Astrocyte (in vitro differentiated cells and primary cell): ENCODE data around the gene KPNA6. TPM values are rescaled to one million over a fixed set of nuclear protein-coding genes. Genes with fewer than 3 reads are reported as not detected.
"Not testable (repeated sequence)": the region's sequence is repeated elsewhere in the genome, so short reads cannot be mapped to it uniquely, and the experiment has no call there.

Experiments
- DNase-seq: peaks from one replicate; pipeline ENCODE4 v3.0.0-alpha.2; 2010; ENCODE audit warnings: low read depth
- FAIRE-seq: peaks from 2 replicates; lab custom pipeline; 2011; peaks lifted over from hg19 to GRCh38; lab: Jason Lieb, UNC
- H2AFZ ChIP-seq: 2 replicates; pipeline ENCODE4 v1.6.0; 2012; ENCODE audit warnings: low read depth, low read length, inconsistent platforms
- H3K27ac ChIP-seq: 2 replicates; pipeline ENCODE4 v1.5.1; 2011; ENCODE audit warnings: low read depth, low read length, inconsistent platforms
- H3K27me3 ChIP-seq: 2 replicates; pipeline ENCODE4 v1.6.0; 2011; ENCODE audit warnings: low read length, inconsistent platforms; ENCODE audit not compliant: insufficient read depth
- H3K36me3 ChIP-seq: 2 replicates; pipeline ENCODE4 v1.5.1; 2011; ENCODE audit warnings: low read length, inconsistent platforms; ENCODE audit not compliant: insufficient read depth
- H3K4me1 ChIP-seq: 2 replicates; pipeline ENCODE4 v1.5.1; 2011; ENCODE audit warnings: low read length, inconsistent platforms; ENCODE audit not compliant: insufficient read depth
- H3K4me2 ChIP-seq: 2 replicates; pipeline ENCODE4 v1.6.0; 2012; ENCODE audit warnings: low read length, inconsistent platforms
- H3K4me3 ChIP-seq: 2 replicates; pipeline ENCODE4 v1.5.1; 2011; ENCODE audit warnings: low read depth, mild to moderate bottlenecking, low read length, inconsistent platforms; ENCODE audit not compliant: insufficient read depth
- H3K79me2 ChIP-seq: 2 replicates; pipeline ENCODE4 v1.6.0; 2012; ENCODE audit warnings: mild to moderate bottlenecking, low read length, inconsistent platforms; ENCODE audit not compliant: insufficient read depth
- H3K9ac ChIP-seq: 2 replicates; pipeline ENCODE4 v1.6.0; 2012; ENCODE audit warnings: mild to moderate bottlenecking, low read length, inconsistent platforms
- H3K9me3 ChIP-seq: 2 replicates; pipeline ENCODE4 v1.5.1; 2012; ENCODE audit warnings: low read depth, mild to moderate bottlenecking, low read length, inconsistent platforms; ENCODE audit not compliant: insufficient read depth
- H4K20me1 ChIP-seq: 2 replicates; pipeline ENCODE4 v1.6.0; 2012; ENCODE audit warnings: low read length, inconsistent platforms; ENCODE audit not compliant: insufficient read depth
- H3K27ac Mint-ChIP-seq: one replicate; pipeline ENCODE4 v1.8.0; 2021; ENCODE audit warnings: mild to moderate bottlenecking, mixed read lengths; ENCODE audit not compliant: unreplicated experiment
- H3K27me3 Mint-ChIP-seq: one replicate; pipeline ENCODE4 v1.8.0; 2021; ENCODE audit warnings: low read depth, mixed read lengths; ENCODE audit not compliant: unreplicated experiment
- H3K36me3 Mint-ChIP-seq: one replicate; pipeline ENCODE4 v1.8.0; 2021; ENCODE audit warnings: low read depth, mixed read lengths; ENCODE audit not compliant: unreplicated experiment
- H3K4me1 Mint-ChIP-seq: one replicate; pipeline ENCODE4 v1.8.0; 2021; ENCODE audit warnings: low read depth, mixed read lengths; ENCODE audit not compliant: unreplicated experiment
- H3K4me3 Mint-ChIP-seq: one replicate; pipeline ENCODE4 v1.8.0; 2021; ENCODE audit warnings: mild to moderate bottlenecking, moderate library complexity, mixed read lengths; ENCODE audit not compliant: unreplicated experiment
- H3K9me3 Mint-ChIP-seq: one replicate; pipeline ENCODE4 v1.8.0; 2021; ENCODE audit warnings: mild to moderate bottlenecking, mixed read lengths; ENCODE audit not compliant: unreplicated experiment
- EZH2 ChIP-seq: IDR thresholded peaks from 2 replicates; pipeline ENCODE4 v1.6.1; 2012; ENCODE audit warnings: mild to moderate bottlenecking, low read length, inconsistent platforms; ENCODE audit not compliant: insufficient read depth
- total RNA-seq: library from RNA; stranded (reverse); gene quantifications from 2 replicates; pipeline ENCODE4 v1.2.1, GENCODE V29; 2021
- TF ChIP-seq, protein P1 (sequence below): IDR thresholded peaks from 2 replicates; pipeline ENCODE4 v1.5.1; 2011; ENCODE audit warnings: low read depth, mild to moderate bottlenecking, inconsistent platforms, low read length, moderate library complexity; ENCODE audit not compliant: insufficient read depth

KPNA6 gene
- total RNA-seq, 1 donor from 2014 or later, result 122 TPM

DNA sequence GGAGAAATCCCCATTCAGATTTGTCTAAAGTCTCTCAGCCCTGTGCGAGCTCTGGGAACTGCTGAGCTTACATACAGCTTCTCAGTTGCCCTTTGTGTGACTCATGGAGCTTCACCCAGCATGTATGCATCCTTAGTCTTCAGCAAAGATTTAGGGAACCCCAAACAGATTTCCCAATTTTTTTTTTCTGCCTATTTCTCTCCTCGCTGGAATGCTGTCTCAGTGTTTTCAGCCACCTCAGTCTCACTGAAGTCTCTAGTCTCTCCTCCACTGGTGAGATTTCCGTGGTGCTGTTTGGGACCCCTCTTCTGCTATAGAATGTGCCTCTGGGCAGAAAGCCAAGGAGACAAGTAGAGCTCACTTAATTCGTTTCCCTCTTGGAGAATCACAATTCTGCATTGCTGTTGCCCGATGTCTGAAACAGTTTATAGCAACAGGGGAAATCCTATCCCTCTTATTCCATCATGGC is 43.5 kb downstream of the KPNA6 start:
- no peak overlapping the region for H3K4me3 ChIP-seq
- no peaks in the 10 kb centered on the region for H3K36me3 ChIP-seq

DNA sequence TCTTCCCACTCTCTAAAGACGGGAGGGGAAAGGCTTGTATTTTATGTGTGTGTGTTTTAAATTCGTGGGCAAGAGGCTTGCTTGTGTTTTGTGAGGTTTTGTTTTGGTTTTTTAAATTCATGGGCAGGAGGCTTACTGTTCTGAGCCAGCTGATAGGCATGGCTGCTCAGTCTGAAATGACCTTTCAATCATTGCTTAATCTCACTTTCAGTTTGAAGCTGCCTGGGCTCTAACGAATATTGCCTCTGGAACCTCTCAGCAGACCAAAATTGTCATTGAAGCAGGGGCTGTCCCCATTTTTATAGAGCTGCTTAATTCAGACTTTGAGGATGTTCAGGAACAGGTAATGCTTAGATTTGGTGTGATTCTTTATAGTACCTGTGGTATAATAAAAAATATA is 51.3 kb downstream of the KPNA6 start:
- Histone ChIP-seq H3K9me3 (no peaks in the 10 kb centered on the region), H3K36me3 (peaks cover 60% of the 10 kb centered on the region), H3K27me3 (no peaks in the 10 kb centered on the region), H3K9ac (no peak overlapping the region), H3K4me1 (no peaks in the 10 kb centered on the region), H3K27ac (no peak overlapping the region), H4K20me1 (peaks cover 8% of the 10 kb centered on the region), H3K79me2 (peaks cover 8% of the 10 kb centered on the region), H3K4me2 (no peak overlapping the region), H2AFZ (no peak overlapping the region), H3K4me3 (no peak overlapping the region)
- TF ChIP-seq, protein P1, sequence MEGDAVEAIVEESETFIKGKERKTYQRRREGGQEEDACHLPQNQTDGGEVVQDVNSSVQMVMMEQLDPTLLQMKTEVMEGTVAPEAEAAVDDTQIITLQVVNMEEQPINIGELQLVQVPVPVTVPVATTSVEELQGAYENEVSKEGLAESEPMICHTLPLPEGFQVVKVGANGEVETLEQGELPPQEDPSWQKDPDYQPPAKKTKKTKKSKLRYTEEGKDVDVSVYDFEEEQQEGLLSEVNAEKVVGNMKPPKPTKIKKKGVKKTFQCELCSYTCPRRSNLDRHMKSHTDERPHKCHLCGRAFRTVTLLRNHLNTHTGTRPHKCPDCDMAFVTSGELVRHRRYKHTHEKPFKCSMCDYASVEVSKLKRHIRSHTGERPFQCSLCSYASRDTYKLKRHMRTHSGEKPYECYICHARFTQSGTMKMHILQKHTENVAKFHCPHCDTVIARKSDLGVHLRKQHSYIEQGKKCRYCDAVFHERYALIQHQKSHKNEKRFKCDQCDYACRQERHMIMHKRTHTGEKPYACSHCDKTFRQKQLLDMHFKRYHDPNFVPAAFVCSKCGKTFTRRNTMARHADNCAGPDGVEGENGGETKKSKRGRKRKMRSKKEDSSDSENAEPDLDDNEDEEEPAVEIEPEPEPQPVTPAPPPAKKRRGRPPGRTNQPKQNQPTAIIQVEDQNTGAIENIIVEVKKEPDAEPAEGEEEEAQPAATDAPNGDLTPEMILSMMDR, result no peak
- no peak for TF ChIP-seq EZH2
- Mint-ChIP-seq H3K36me3 (peaks cover 19% of the 10 kb centered on the region), H3K27ac (no peak overlapping the region), H3K4me1 (no peaks in the 10 kb centered on the region), H3K9me3 (no peaks in the 10 kb centered on the region), H3K27me3 (no peaks in the 10 kb centered on the region), H3K4me3 (no peak overlapping the region)
- FAIRE-seq, result no peak
- no peak for DNase-seq

More for the DNA sequence above, 43.5 kb downstream of the KPNA6 start:
- Mint-ChIP-seq H3K36me3 (peaks cover 7% of the 10 kb centered on the region), H3K27ac (peak overlapping the region; percentile 1), H3K4me1 (peaks cover 14% of the 10 kb centered on the region), H3K4me3 (no peak overlapping the region), H3K27me3 (no peaks in the 10 kb centered on the region), H3K9me3 (no peaks in the 10 kb centered on the region)
- DNase-seq, result peak; percentile 71
- peaks cover 8% of the 10 kb centered on the region for H3K4me1 ChIP-seq
- peaks cover 74% of the 10 kb centered on the region for H3K79me2 ChIP-seq
- no peaks in the 10 kb centered on the region for H3K27me3 ChIP-seq
- no peak overlapping the region for H2AFZ ChIP-seq
- no peak for FAIRE-seq
- no peak overlapping the region for H3K27ac ChIP-seq
- H3K4me2 ChIP-seq, result peak overlapping the region; percentile 51
- H3K9me3 ChIP-seq, result no peaks in the 10 kb centered on the region
- peak overlapping the region; percentile 26 for H3K9ac ChIP-seq
- TF ChIP-seq, protein P1, result no peak
- TF ChIP-seq EZH2, result no peak
- H4K20me1 ChIP-seq, result peaks cover 70% of the 10 kb centered on the region

DNA sequence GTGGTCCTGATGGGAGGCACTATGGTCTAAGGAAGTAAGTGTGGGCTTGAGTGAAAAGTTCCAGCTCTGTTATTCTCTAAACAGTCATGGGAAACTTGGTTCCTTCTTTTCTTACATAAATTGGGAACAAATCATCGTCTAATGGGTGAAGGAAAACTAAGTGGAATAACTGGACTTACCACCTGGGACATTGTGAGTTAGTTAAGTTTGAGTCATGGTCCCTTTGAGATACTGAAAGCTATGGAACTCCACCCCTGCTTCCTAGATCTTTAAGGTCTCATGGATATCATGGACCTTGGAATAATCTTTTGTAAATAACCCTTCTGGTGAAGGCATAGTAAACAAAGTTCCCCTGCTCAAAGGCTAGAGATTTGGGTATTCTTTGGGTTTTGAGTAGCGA is 55.5 kb downstream of the KPNA6 start:
- TF ChIP-seq, protein P1, result no peak
- no peak for TF ChIP-seq EZH2
- peaks cover 23% of the 10 kb centered on the region for H3K36me3 Mint-ChIP-seq
- Histone ChIP-seq H3K4me2 (no peak overlapping the region), H3K4me1 (no peaks in the 10 kb centered on the region), H3K4me3 (no peak overlapping the region), H2AFZ (no peak overlapping the region), H3K9ac (no peak overlapping the region), H3K36me3 (peaks cover 54% of the 10 kb centered on the region), H3K27me3 (no peaks in the 10 kb centered on the region), H3K79me2 (no peaks in the 10 kb centered on the region), H4K20me1 (no peaks in the 10 kb centered on the region), H3K9me3 (no peaks in the 10 kb centered on the region), H3K27ac (no peak overlapping the region)
- no peak overlapping the region for H3K27ac Mint-ChIP-seq
- H3K4me1 Mint-ChIP-seq, result no peaks in the 10 kb centered on the region
- FAIRE-seq (no peak), DNase-seq (no peak)
- no peaks in the 10 kb centered on the region for H3K9me3 Mint-ChIP-seq
- no peak overlapping the region for H3K4me3 Mint-ChIP-seq
- H3K27me3 Mint-ChIP-seq, result no peaks in the 10 kb centered on the region

DNA sequence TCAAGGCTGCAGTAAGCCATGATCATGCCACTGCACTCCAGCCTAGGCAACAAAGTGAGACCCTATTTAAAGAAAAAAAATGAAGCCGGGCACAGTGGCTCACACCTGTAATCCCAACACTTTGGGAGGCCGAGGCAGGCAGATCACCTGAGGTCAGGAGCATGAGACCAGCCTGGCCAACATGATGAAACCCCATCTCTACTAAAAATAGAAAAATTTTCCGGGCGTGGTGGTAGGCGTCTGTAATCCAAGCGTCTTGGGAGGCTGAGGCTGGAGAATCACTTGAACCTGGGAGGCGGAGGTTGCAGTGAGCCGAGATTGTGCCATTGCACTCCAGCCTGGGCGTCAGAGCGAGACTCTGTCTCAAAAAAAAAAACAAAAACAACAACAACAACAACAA is 57.8 kb downstream of the KPNA6 start:
- H3K27me3 Mint-ChIP-seq, H3K27me3 ChIP-seq, H3K4me1 Mint-ChIP-seq, H3K4me2 ChIP-seq, H3K4me3 ChIP-seq, H3K27ac ChIP-seq, H3K9me3 ChIP-seq, FAIRE-seq, H3K9me3 Mint-ChIP-seq, H3K79me2 ChIP-seq, H3K4me1 ChIP-seq, H2AFZ ChIP-seq, H3K4me3 Mint-ChIP-seq, H3K27ac Mint-ChIP-seq, H4K20me1 ChIP-seq, H3K9ac ChIP-seq, DNase-seq: not testable (repeated sequence)
- H3K36me3 Mint-ChIP-seq, result peaks cover 25% of the 10 kb centered on the region
- peaks cover 42% of the 10 kb centered on the region for H3K36me3 ChIP-seq
